ENCODE data around the gene CCDC38. TPM values are rescaled to one million over a fixed set of nuclear protein-coding genes. Genes with fewer than 3 reads are reported as not detected.
A peak's percentile ranks its signal among the peaks of the same experiment; 100 is the strongest.

CCDC38 gene
- total RNA-seq, 1 donor from 2014 or later, result 0.13 TPM

DNA sequence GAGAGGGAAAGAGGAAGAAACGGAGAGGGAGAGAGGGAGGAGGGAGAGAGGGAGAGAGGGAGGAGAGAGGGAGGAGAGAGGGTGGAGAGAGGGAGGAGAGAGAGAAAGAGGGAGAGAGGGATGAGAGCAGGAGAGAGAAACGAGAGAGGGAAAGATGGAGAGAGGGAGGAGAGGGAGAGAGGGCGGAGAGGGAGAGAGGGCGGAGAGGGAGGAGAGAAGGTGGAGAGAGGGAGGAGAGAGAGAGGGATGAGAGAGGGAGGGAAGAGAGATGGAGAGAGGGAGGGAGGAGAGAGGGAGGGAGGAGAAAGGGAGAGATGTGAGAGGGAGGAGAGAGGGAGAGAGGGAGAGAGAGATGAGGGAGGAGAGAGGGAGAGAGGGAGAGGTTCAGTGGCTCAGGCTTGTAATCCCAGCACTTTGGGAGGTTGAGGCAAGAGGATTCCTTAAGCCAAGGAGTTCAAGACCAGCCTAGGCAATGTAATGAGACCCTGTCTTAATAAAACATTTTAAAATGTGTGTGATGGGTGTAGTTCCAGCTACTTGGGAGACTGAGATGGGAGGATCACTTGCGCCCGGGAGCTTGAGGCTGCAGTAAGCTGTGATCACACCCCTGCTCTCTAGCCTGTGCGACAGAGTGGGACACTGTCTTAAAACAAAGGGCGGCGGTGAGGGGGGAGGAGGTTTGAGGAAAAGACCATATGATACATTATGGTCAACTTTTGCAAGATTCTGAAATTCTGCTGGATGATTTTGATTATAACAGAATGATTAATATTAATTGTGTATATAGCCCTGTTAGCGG, 105.0 kb downstream of the CCDC38 start:
- H3K27me3 Mint-ChIP-seq (ENCODE audit: low read depth), result peaks cover 26% of the 10 kb centered on the region
- peaks cover 16% of the 10 kb centered on the region for H3K4me1 Mint-ChIP-seq
- TF ChIP-seq, protein P1, sequence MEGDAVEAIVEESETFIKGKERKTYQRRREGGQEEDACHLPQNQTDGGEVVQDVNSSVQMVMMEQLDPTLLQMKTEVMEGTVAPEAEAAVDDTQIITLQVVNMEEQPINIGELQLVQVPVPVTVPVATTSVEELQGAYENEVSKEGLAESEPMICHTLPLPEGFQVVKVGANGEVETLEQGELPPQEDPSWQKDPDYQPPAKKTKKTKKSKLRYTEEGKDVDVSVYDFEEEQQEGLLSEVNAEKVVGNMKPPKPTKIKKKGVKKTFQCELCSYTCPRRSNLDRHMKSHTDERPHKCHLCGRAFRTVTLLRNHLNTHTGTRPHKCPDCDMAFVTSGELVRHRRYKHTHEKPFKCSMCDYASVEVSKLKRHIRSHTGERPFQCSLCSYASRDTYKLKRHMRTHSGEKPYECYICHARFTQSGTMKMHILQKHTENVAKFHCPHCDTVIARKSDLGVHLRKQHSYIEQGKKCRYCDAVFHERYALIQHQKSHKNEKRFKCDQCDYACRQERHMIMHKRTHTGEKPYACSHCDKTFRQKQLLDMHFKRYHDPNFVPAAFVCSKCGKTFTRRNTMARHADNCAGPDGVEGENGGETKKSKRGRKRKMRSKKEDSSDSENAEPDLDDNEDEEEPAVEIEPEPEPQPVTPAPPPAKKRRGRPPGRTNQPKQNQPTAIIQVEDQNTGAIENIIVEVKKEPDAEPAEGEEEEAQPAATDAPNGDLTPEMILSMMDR (IDR thresholded peaks at IDR 0.05; ENCODE audit: unreplicated experiment), result no peak
- H3K9me3 Mint-ChIP-seq, result no peaks in the 10 kb centered on the region
- no peak overlapping the region for H3K4me3 Mint-ChIP-seq
- no peak overlapping the region for H3K27ac Mint-ChIP-seq
- H3K36me3 Mint-ChIP-seq, result no peaks in the 10 kb centered on the region
- no peak for DNase-seq (ENCODE audit: low spot score in 2 of 2, unreplicated experiment in 2 of 2)

DNA sequence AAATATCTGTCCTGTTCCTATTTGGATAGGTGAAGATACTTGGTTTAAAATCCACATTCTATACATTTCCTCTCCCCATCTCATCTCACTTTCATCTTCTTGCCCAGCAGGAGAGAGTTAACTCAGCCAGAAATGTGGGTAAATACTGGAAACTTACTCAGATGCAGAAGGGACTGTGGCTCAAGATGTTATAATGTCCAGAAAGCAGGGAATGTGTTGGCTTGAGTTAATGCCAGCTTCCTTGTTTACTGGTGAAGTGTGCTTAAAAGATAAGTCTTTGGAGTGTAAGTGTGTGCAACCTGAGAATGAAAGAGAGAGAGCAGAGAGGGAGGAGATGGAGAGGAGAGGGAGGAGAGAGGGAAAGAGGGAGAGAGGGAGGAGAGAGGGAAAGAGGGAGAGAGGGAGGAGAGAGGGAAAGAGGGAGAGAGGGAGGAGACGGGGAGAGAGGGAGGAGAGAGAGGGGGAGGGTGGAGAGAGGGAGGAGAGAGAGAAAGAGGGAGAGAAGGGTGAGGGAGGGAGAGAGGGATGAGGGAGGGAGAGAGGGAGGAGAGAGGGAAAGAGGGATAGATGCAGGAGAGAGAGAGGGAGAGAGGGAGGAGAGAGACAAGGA, 105.7 kb downstream of the CCDC38 start:
- TF ChIP-seq, protein P1 (IDR thresholded peaks at IDR 0.05; ENCODE audit: unreplicated experiment), result no peak
- Mint-ChIP-seq H3K4me3 (no peak overlapping the region), H3K36me3 (no peaks in the 10 kb centered on the region), H3K9me3 (no peaks in the 10 kb centered on the region), H3K27ac (peak overlapping the region; percentile 6), H3K27me3 (ENCODE audit: low read depth) (peaks cover 31% of the 10 kb centered on the region), H3K4me1 (peaks cover 16% of the 10 kb centered on the region)
- DNase-seq (ENCODE audit: low spot score in 2 of 2, unreplicated experiment in 2 of 2), result no peak

DNA sequence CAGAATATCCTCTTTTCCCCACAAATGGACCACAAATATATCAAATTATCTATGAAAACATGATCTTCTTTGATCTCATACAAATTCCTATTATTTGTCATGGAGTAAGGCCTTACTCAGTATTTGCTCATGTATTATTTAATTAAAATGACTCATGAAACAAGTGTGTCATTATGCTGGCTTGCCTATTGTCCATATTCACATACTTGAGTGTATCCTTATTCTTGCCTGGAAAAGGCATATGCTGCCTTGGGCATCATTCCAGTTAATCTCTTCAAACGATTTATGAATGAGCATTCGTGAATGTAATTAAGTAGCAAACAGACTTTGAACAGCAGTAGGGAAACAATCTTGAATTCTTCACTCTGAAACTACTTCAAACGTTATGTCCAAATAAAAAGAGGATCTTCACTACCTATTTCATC, 106.2 kb downstream of the CCDC38 start:
- H3K4me3 Mint-ChIP-seq, result no peak overlapping the region
- TF ChIP-seq, protein P1 (IDR thresholded peaks at IDR 0.05; ENCODE audit: unreplicated experiment), result no peak
- DNase-seq (ENCODE audit: low spot score in 2 of 2, unreplicated experiment in 2 of 2), result no peak

DNA sequence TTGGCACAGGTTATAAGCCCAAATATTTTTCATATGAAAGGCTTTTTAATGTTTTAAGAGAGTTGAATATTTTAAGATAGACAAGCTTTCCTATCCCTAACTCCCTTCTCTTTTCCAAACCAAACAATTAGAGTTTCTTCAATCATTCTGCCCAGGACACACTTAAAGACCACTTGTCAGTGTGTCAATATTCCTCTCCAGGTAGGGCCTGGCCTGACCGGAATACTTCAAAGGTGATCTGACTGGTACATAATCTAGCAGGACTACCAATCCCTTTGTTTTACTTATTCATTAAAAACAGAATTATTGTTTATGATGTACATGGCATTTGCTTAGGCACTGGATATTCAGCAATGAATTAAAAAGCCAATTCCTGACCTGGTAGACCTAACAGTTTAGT, 107.8 kb downstream of the CCDC38 start:
- no peak overlapping the region for H3K27ac Mint-ChIP-seq
- TF ChIP-seq, protein P1 (IDR thresholded peaks at IDR 0.05; ENCODE audit: unreplicated experiment), result no peak
- no peak overlapping the region for H3K4me3 Mint-ChIP-seq
- DNase-seq (ENCODE audit: low spot score in 2 of 2, unreplicated experiment in 2 of 2), result no peak
- H3K36me3 Mint-ChIP-seq, result no peaks in the 10 kb centered on the region
- H3K4me1 Mint-ChIP-seq, result peaks cover 16% of the 10 kb centered on the region
- H3K27me3 Mint-ChIP-seq (ENCODE audit: low read depth), result peaks cover 46% of the 10 kb centered on the region
- no peaks in the 10 kb centered on the region for H3K9me3 Mint-ChIP-seq

More for the DNA sequence above, 106.2 kb downstream of the CCDC38 start:
- H3K36me3 Mint-ChIP-seq, result no peaks in the 10 kb centered on the region
- peaks cover 33% of the 10 kb centered on the region for H3K27me3 Mint-ChIP-seq (ENCODE audit: low read depth)
- H3K9me3 Mint-ChIP-seq, result no peaks in the 10 kb centered on the region
- H3K4me1 Mint-ChIP-seq, result peaks cover 16% of the 10 kb centered on the region
- peak overlapping the region; percentile 18 for H3K27ac Mint-ChIP-seq

DNA sequence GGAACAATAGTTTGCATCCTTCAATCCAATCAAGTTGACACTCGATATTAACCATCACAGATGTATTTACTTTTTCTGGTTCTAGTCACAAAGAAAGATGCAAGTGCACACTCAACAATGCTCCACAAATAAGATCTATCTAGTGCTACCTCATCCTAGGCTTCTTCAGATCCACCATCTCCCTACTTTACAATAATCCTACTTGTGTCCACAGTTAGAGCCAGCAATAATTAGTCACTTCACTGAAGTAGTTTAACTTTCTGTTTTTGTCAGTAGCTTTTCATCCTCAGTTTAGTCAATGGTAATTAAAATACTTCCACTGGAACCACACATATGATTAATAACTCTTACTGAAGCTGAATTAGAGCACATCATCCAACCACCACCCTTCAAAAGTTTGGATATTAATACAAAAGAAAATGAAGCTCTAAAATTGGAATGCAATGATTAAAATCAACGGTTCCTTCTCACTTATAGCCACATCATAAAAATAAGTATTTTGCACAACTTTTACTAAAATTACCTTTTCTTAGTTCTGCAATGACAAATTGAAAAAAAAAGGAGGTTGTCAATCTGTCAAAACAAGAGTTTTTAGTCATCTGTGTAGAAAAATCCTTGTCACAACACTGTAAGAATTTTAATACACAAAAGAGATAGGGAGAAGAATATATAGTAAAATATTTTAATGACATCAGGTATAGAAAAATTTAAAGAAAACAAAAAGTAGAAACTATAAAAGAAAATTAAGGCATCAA, 111.9 kb downstream of the CCDC38 start:
- Mint-ChIP-seq H3K9me3 (no peaks in the 10 kb centered on the region), H3K27me3 (ENCODE audit: low read depth) (peaks cover 33% of the 10 kb centered on the region), H3K4me1 (no peaks in the 10 kb centered on the region), H3K27ac (no peak overlapping the region), H3K36me3 (no peaks in the 10 kb centered on the region), H3K4me3 (no peak overlapping the region)
- TF ChIP-seq, protein P1 (IDR thresholded peaks at IDR 0.05; ENCODE audit: unreplicated experiment), result no peak
- no peak for DNase-seq (ENCODE audit: low spot score in 2 of 2, unreplicated experiment in 2 of 2)
